ENCODE measurements around the gene EXOC4. TPM values are rescaled to one million over a fixed set of nuclear protein-coding genes. Genes with fewer than 3 reads are reported as not detected.

The EXOC4 gene
- total and polyA plus RNA-seq, 2 donors (not counting 3 experiments of a cell fraction or from before 2014, with no cell fraction given): 20.3 to 73.1 TPM

DNA sequence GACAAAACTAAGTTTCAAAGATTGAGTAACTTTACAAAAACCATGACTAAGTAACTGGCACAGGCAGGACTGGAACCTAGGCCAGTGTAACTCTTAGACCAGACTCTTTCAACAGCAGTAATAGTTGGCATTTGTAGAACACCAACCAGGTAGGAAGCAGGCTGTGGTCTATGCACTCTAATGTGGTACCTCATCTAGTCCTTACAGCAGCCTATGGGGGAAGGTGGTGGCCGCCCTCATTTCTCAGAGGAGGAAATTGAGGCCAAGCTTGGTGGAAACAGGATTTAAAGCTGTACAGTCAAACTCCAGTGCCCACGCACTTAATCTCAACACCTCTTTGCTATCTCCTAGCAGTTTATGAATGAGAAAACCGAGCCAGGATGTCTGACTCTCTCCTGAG, 708.8 kb downstream of the EXOC4 start:
- ChIA-PET CTCF (no interaction called here), POLR2A (no interaction called here)
- Histone ChIP-seq H3K4me3 (replicated peaks in 1 of 3; ENCODE audit: insufficient read depth in 1 of 3, low read depth in 1 of 3, low read length in 3 of 3) (no peak overlapping the region), H3K27ac (ENCODE audit: insufficient read depth, low read depth, low read length) (no peak overlapping the region), H3K9ac (replicated peaks; ENCODE audit: extremely low read depth, insufficient read depth, low read length) (no peak overlapping the region), H3K4me2 (ENCODE audit: insufficient read depth, low read length) (no peak overlapping the region), H3K9me1 (replicated peaks; ENCODE audit: control insufficient read depth, extremely low read depth, insufficient read depth, low read length) (no peaks in the 10 kb centered on the region), H4K20me1 (replicated peaks; ENCODE audit: control insufficient read depth, extremely low read depth, insufficient read depth, low read length) (no peaks in the 10 kb centered on the region), H3K9me3 (replicated peaks; ENCODE audit: control insufficient read depth, insufficient read depth, low read length) (no peaks in the 10 kb centered on the region), H3K79me2 (ENCODE audit: control insufficient read depth, insufficient read depth, low read length) (no peaks in the 10 kb centered on the region), H3K27me3 (ENCODE audit: control insufficient read depth in 2 of 2, insufficient read depth in 2 of 2, low read length in 2 of 2) (no peaks in the 10 kb centered on the region), H2AFZ (ENCODE audit: low read depth, low read length) (no peak overlapping the region), H3K36me3 (ENCODE audit: control insufficient read depth in 2 of 2, extremely low read depth in 1 of 2, insufficient read depth in 2 of 2, low read length in 2 of 2) (no peaks in the 10 kb centered on the region), H3K4me1 (ENCODE audit: control insufficient read depth, extremely low read depth, insufficient read depth, low read length) (no peaks in the 10 kb centered on the region)
- intact Hi-C loops (cut with micrococcal nuclease): no loop called here
- DNase-seq (ENCODE audit: low read depth, low spot score): no peak
- TF ChIP-seq FOS (IDR thresholded peaks at IDR 0.05; ENCODE audit: borderline replicate concordance, insufficient read depth, low read length): no peak
- TF ChIP-seq EZH2 (IDR thresholded peaks at IDR 0.05; ENCODE audit: borderline replicate concordance, low read depth, low read length, severe bottlenecking): no peak
- dilution Hi-C loops (cut with MboI; ENCODE audit: extremely low pct_ligation_motif_present, low sequenced_read_pairs): no loop called here
- no TSS peak for BruUV-seq (replicated peaks)
- FAIRE-seq: no peak

- DNase-seq (ENCODE audit: low read depth, low spot score) (no peak), FAIRE-seq (no peak)
- ChIA-PET CTCF (no interaction called here), POLR2A (no interaction called here)
- no peak for TF ChIP-seq POLR2A (IDR thresholded peaks at IDR 0.05; ENCODE audit: low read depth, low read length)
- no peak for TF ChIP-seq GATA2 (IDR thresholded peaks at IDR 0.05; ENCODE audit: insufficient read depth, insufficient read length, low read depth, low read length)
- no peak for TF ChIP-seq POLR2AphosphoS5 (IDR thresholded peaks at IDR 0.05; ENCODE audit: insufficient read depth, low read depth, low read length)
- no peak for TF ChIP-seq MYC (IDR thresholded peaks at IDR 0.05; ENCODE audit: low read depth, low read length)
- TF ChIP-seq, protein P1, sequence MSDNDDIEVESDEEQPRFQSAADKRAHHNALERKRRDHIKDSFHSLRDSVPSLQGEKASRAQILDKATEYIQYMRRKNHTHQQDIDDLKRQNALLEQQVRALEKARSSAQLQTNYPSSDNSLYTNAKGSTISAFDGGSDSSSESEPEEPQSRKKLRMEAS (IDR thresholded peaks at IDR 0.05; ENCODE audit: insufficient read depth, insufficient read length): no peak
- TF ChIP-seq, protein P2, sequence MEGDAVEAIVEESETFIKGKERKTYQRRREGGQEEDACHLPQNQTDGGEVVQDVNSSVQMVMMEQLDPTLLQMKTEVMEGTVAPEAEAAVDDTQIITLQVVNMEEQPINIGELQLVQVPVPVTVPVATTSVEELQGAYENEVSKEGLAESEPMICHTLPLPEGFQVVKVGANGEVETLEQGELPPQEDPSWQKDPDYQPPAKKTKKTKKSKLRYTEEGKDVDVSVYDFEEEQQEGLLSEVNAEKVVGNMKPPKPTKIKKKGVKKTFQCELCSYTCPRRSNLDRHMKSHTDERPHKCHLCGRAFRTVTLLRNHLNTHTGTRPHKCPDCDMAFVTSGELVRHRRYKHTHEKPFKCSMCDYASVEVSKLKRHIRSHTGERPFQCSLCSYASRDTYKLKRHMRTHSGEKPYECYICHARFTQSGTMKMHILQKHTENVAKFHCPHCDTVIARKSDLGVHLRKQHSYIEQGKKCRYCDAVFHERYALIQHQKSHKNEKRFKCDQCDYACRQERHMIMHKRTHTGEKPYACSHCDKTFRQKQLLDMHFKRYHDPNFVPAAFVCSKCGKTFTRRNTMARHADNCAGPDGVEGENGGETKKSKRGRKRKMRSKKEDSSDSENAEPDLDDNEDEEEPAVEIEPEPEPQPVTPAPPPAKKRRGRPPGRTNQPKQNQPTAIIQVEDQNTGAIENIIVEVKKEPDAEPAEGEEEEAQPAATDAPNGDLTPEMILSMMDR (IDR thresholded peaks at IDR 0.05; ENCODE audit: extremely low read depth in 1 of 2, insufficient read depth in 1 of 2, low read depth in 1 of 2, low read length in 2 of 2): no peak
- TF ChIP-seq EZH2 (IDR thresholded peaks at IDR 0.05; ENCODE audit: borderline replicate concordance, low read depth, low read length, severe bottlenecking): no peak
- TF ChIP-seq FOS (IDR thresholded peaks at IDR 0.05; ENCODE audit: borderline replicate concordance, insufficient read depth, low read length): no peak
- TF ChIP-seq JUN (IDR thresholded peaks at IDR 0.05; ENCODE audit: borderline replicate concordance, insufficient read depth, insufficient read length, low read depth): no peak
- dilution Hi-C loops (cut with MboI; ENCODE audit: extremely low pct_ligation_motif_present, low sequenced_read_pairs) (no loop called here), intact Hi-C loops (cut with micrococcal nuclease) (no loop called here)
- H4K20me1 ChIP-seq (replicated peaks; ENCODE audit: control insufficient read depth, extremely low read depth, insufficient read depth, low read length): no peaks in the 10 kb centered on the region
- BruUV-seq (replicated peaks): no TSS peak
- no peak overlapping the region for H3K27ac ChIP-seq (ENCODE audit: insufficient read depth, low read depth, low read length)
- no peak overlapping the region for H3K9ac ChIP-seq (replicated peaks; ENCODE audit: extremely low read depth, insufficient read depth, low read length)
- H3K4me2 ChIP-seq (ENCODE audit: insufficient read depth, low read length): no peak overlapping the region
- H3K4me1 ChIP-seq (ENCODE audit: control insufficient read depth, extremely low read depth, insufficient read depth, low read length): no peaks in the 10 kb centered on the region
- H3K4me3 ChIP-seq (replicated peaks in 1 of 3; ENCODE audit: insufficient read depth in 1 of 3, low read depth in 1 of 3, low read length in 3 of 3): no peak overlapping the region
- H2AFZ ChIP-seq (ENCODE audit: low read depth, low read length): no peak overlapping the region
- H3K9me1 ChIP-seq (replicated peaks; ENCODE audit: control insufficient read depth, extremely low read depth, insufficient read depth, low read length): no peaks in the 10 kb centered on the region
- no peaks in the 10 kb centered on the region for H3K79me2 ChIP-seq (ENCODE audit: control insufficient read depth, insufficient read depth, low read length)
- H3K9me3 ChIP-seq (replicated peaks; ENCODE audit: control insufficient read depth, insufficient read depth, low read length): no peaks in the 10 kb centered on the region
- H3K27me3 ChIP-seq (ENCODE audit: control insufficient read depth in 2 of 2, insufficient read depth in 2 of 2, low read length in 2 of 2): no peaks in the 10 kb centered on the region
- no peaks in the 10 kb centered on the region for H3K36me3 ChIP-seq (ENCODE audit: control insufficient read depth in 2 of 2, extremely low read depth in 1 of 2, insufficient read depth in 2 of 2, low read length in 2 of 2)
Measured at GRCh38 chr7:133962646-133963045, 709.8 kb downstream of the EXOC4 start.
